ENCODE data around the gene NDUFB4. TPM values are rescaled to one million over a fixed set of nuclear protein-coding genes. Genes with fewer than 3 reads are reported as not detected.
"Not testable (repeated sequence)": the region's sequence is repeated elsewhere in the genome, so short reads cannot be mapped to it uniquely, and the experiment has no call there.

NDUFB4 gene
- polyA plus RNA-seq, 2 donors = 182 to 207 TPM

DNA sequence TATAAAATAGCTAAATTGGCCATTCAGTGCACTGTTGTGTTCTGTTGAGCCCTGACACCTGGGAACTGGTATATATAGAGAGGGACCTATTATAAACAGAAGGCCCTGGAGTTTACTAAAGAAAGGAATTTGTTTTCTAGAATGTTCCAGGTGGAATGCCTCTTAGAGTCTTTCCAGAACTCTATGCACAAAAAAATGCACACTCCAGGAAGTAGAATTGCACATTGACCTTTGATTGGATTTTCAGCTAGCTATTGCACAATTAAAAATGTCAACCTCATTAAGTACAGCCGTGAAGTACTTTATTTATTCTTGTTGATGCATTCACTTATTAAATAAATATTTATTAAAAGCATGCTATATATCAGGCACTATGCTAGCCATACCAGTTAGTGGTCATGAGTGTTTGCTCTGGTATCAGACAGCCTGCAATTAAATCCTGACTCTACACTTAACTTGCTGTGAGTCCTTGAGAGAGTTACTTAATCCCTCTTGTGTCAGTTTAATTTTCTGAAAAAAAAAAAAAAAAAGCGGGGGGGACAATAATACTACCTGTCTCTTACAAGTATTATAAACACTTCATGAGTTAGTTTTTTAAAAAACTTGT, 40.8 kb downstream of the NDUFB4 start:
- H3K4me1 ChIP-seq (ENCODE audit: control insufficient read depth in 2 of 2, insufficient read depth in 2 of 2, low read length in 1 of 2) = no peaks in the 10 kb centered on the region
- H3K9me3 ChIP-seq (ENCODE audit: control insufficient read depth in 2 of 2, insufficient read depth in 1 of 2, low read depth in 1 of 2, low read length in 1 of 2) = no peaks in the 10 kb centered on the region
- no peaks in the 10 kb centered on the region for H3K27me3 ChIP-seq (ENCODE audit: control insufficient read depth in 1 of 2, insufficient read depth in 2 of 2, low read length in 2 of 2)
- no peak overlapping the region for H3K4me3 ChIP-seq (ENCODE audit: low read depth in 1 of 2, low read length in 2 of 2)
- 60 to 68% methylated on average over 2 of the region's 2 CpGs for WGBS, 2 donors
- no peak overlapping the region for H3K27ac ChIP-seq (ENCODE audit: low read depth in 2 of 2, low read length in 1 of 2)
- no peaks in the 10 kb centered on the region for H3K36me3 ChIP-seq (ENCODE audit: control insufficient read depth in 2 of 2, insufficient read depth in 2 of 2, low read length in 1 of 2)

DNA sequence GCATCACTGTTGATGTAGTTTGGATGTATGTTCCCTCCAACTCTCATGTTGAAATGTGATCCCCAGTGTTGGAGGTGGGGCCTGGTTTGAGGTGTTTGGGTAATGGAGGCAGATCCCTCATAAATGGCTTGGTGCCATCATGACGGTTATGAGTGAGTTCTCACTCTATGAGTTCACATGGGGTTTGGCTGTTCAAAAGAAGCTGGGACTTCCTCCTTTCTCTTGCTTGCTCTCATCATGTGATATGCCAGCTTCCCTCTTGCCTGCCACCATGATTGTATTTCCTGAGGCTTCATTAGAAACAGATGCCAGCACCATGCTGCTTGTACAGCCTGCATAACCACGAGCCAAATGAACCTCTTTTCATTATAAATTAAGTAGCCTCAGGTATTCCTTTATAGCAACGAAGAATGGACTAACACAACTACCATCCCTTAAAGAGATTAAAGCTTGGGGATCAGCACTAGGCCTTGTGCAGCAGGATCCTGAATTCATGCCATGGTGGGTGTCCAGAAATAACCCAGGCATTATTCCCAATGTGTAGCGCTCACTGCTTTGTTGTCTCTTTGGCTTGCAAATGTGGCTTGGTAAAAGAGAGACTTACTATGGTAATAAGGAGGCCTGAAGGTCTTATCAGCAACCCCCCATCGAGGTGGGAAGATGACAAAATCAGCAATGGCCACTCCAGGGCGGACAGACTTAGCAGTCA, 41.9 kb downstream of the NDUFB4 start:
- Histone ChIP-seq H3K36me3 (ENCODE audit: control insufficient read depth in 2 of 2, insufficient read depth in 2 of 2, low read length in 1 of 2) (no peaks in the 10 kb centered on the region), H3K4me3 (ENCODE audit: low read depth in 1 of 2, low read length in 2 of 2) (no peak overlapping the region), H3K27ac (ENCODE audit: low read depth in 2 of 2, low read length in 1 of 2) (no peak overlapping the region), H3K4me1 (ENCODE audit: control insufficient read depth in 2 of 2, insufficient read depth in 2 of 2, low read length in 1 of 2) (no peaks in the 10 kb centered on the region), H3K27me3 (ENCODE audit: control insufficient read depth in 1 of 2, insufficient read depth in 2 of 2, low read length in 2 of 2) (no peaks in the 10 kb centered on the region), H3K9me3 (ENCODE audit: control insufficient read depth in 2 of 2, insufficient read depth in 1 of 2, low read depth in 1 of 2, low read length in 1 of 2) (no peaks in the 10 kb centered on the region)
- WGBS, 2 donors = 76 to 78% methylated on average over 6 of the region's 6 CpGs

DNA sequence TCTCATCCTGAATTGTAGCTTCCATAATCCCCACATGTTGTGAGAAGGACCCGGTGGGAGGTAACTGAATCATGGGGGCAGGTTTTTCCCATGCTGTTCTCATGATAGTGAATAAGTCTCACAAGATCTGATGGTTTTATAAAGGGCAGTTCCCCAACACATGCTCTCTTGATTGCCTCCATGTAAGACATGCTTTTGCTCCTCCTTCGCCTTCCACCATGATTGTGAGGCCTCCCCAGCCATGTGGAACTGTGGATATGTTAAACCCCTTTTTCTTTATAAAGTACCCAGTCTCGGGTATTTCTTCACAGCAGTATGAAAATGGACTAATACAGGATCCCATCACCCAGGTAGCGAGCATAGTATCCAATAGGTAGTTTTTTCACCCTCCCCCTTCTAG, 42.7 kb downstream of the NDUFB4 start:
- not testable (repeated sequence) for H3K27me3 ChIP-seq (ENCODE audit: control insufficient read depth in 1 of 2, insufficient read depth in 2 of 2, low read length in 2 of 2); H3K36me3 ChIP-seq (ENCODE audit: control insufficient read depth in 2 of 2, insufficient read depth in 2 of 2, low read length in 1 of 2); H3K4me1 ChIP-seq (ENCODE audit: control insufficient read depth in 2 of 2, insufficient read depth in 2 of 2, low read length in 1 of 2); H3K27ac ChIP-seq (ENCODE audit: low read depth in 2 of 2, low read length in 1 of 2); H3K9me3 ChIP-seq (ENCODE audit: control insufficient read depth in 2 of 2, insufficient read depth in 1 of 2, low read depth in 1 of 2, low read length in 1 of 2); H3K4me3 ChIP-seq (ENCODE audit: low read depth in 1 of 2, low read length in 2 of 2)
- WGBS, 2 donors = 90 to 92% methylated on average over 4 of the region's 4 CpGs

DNA sequence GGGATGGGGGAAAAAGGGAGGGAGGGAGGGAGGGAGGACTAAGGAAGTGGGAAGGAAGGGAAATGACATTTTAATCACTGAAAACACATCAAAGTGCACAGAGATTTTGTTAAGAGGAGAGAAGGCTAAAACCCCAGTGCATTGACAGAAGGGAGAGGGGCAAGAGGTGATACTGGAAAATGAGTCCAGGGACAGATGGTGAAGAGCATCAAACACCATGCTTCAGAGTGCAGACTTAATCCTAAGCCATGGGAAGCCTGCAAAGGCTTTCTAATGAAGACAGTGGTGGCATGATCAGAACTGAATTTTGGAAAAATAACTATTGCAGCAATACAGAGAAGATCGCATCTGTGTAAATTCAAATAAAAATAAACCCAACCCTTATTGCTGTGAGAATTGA, 44.1 kb downstream of the NDUFB4 start:
- H3K4me3 ChIP-seq (ENCODE audit: low read depth in 1 of 2, low read length in 2 of 2) = no peak overlapping the region
- 88 to 93% methylated on average over 1 of the region's 1 CpG for WGBS, 2 donors

DNA sequence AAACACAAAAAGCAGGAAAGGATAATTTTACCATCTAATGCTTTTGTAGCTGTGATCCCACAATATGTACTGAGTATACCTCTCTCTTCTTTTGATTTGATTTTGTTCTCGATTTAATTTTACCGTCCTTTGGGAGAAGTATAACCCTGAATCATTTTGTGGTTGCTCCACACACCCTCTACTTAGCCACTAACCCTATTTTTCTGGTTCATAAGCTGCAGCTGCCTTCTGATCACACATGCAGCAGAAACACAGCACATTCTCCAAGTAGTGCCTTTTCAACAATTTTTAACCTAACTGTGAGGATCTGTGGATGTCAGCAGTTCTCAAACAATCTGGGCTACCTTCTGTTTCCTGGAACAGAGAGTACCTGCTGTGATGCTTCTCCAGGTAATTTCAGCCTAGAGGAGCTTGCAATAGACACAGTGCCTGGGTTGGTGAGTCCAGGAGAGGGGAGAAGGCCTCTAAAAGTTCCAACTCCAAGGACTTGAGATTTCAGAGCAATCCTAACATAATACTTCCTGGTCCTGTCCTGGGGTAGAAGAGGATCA, 45.6 kb downstream of the NDUFB4 start:
- Histone ChIP-seq H3K4me3 (ENCODE audit: low read depth in 1 of 2, low read length in 2 of 2) (no peak overlapping the region), H3K27me3 (ENCODE audit: control insufficient read depth in 1 of 2, insufficient read depth in 2 of 2, low read length in 2 of 2) (no peaks in the 10 kb centered on the region), H3K36me3 (ENCODE audit: control insufficient read depth in 2 of 2, insufficient read depth in 2 of 2, low read length in 1 of 2) (no peaks in the 10 kb centered on the region), H3K4me1 (ENCODE audit: control insufficient read depth in 2 of 2, insufficient read depth in 2 of 2, low read length in 1 of 2) (no peaks in the 10 kb centered on the region), H3K9me3 (ENCODE audit: control insufficient read depth in 2 of 2, insufficient read depth in 1 of 2, low read depth in 1 of 2, low read length in 1 of 2) (no peaks in the 10 kb centered on the region), H3K27ac (ENCODE audit: low read depth in 2 of 2, low read length in 1 of 2) (no peak overlapping the region)
- 95 to 100% methylated on average over 2 of the region's 2 CpGs for WGBS, 2 donors

More for the DNA sequence above, 44.1 kb downstream of the NDUFB4 start:
- H3K27me3 ChIP-seq (ENCODE audit: control insufficient read depth in 1 of 2, insufficient read depth in 2 of 2, low read length in 2 of 2) = no peaks in the 10 kb centered on the region
- no peak overlapping the region for H3K27ac ChIP-seq (ENCODE audit: low read depth in 2 of 2, low read length in 1 of 2)
- no peaks in the 10 kb centered on the region for H3K9me3 ChIP-seq (ENCODE audit: control insufficient read depth in 2 of 2, insufficient read depth in 1 of 2, low read depth in 1 of 2, low read length in 1 of 2)
- no peaks in the 10 kb centered on the region for H3K4me1 ChIP-seq (ENCODE audit: control insufficient read depth in 2 of 2, insufficient read depth in 2 of 2, low read length in 1 of 2)
- H3K36me3 ChIP-seq (ENCODE audit: control insufficient read depth in 2 of 2, insufficient read depth in 2 of 2, low read length in 1 of 2) = no peaks in the 10 kb centered on the region

DNA sequence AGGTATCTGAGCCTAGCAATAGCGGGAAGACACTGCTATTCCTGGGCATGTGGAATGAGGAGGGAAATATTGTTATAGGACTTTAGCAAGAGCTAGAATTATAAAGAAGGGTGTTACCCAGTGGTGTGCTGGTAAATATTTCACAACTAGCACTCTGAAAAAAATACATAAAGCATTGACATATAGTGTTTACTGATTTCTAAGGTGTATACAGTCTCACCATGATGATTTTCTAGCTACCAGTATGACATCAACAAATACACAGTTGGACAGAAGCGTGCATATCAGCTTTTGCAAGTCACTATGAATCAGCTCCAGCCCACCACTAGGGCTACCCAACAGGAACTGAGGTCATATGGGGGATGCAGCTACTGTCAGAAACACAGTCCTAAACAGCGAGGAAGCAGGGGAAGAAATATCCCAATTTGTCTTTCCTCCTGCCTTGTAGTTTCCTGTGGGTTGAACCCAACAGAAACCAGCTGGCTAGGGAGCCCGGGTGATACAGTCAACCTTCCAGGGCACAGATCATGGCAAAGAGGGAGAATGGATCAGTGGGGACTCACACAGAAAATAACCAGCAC, 46.3 kb downstream of the NDUFB4 start:
- Histone ChIP-seq H3K4me1 (ENCODE audit: control insufficient read depth in 2 of 2, insufficient read depth in 2 of 2, low read length in 1 of 2) (no peaks in the 10 kb centered on the region), H3K27ac (ENCODE audit: low read depth in 2 of 2, low read length in 1 of 2) (no peak overlapping the region), H3K9me3 (ENCODE audit: control insufficient read depth in 2 of 2, insufficient read depth in 1 of 2, low read depth in 1 of 2, low read length in 1 of 2) (no peaks in the 10 kb centered on the region), H3K27me3 (ENCODE audit: control insufficient read depth in 1 of 2, insufficient read depth in 2 of 2, low read length in 2 of 2) (no peaks in the 10 kb centered on the region), H3K4me3 (ENCODE audit: low read depth in 1 of 2, low read length in 2 of 2) (no peak overlapping the region), H3K36me3 (ENCODE audit: control insufficient read depth in 2 of 2, insufficient read depth in 2 of 2, low read length in 1 of 2) (no peaks in the 10 kb centered on the region)
- 70 to 71% methylated on average over 4 of the region's 4 CpGs for WGBS, 2 donors

DNA sequence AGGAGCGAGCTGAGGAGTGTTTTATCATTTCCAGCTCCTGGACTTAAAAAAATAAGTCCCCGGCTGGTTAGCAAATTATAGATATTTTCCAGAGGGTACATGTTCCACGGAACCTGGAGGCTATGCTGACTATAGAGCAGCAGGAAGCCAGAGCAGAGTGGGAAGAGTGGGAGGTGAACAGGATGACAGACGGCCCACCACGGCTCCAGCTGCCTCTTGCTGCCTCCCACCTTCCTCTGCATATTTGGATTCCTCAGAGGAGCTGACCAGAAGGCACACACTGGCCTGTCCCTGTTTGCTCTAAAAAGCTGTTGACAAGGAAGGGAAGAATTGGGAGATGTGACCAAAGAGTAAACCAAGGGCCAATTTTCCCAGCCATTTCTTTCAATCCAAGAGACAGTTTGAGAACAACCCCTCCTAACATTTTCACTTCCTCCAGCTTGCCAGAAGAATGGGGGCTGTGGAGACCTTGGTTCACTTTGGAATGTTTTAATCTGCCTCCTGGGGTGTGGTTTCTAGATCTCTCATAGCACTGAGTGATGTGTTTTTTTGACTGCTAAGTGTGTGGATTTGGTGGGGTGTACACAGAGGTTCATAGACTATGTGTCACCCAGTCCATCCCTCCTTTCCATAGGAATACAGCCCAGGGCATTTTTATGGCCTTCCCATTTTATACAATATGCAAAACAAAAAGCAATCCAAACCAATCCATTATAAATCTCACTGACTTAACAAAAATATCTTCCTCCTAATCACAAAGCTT, 49.1 kb downstream of the NDUFB4 start:
- H3K4me1 ChIP-seq (ENCODE audit: control insufficient read depth in 2 of 2, insufficient read depth in 2 of 2, low read length in 1 of 2) = no peaks in the 10 kb centered on the region
- H3K27ac ChIP-seq (ENCODE audit: low read depth in 2 of 2, low read length in 1 of 2) = no peak overlapping the region
- WGBS, 2 donors = 57 to 70% methylated on average over 5 of the region's 5 CpGs

DNA sequence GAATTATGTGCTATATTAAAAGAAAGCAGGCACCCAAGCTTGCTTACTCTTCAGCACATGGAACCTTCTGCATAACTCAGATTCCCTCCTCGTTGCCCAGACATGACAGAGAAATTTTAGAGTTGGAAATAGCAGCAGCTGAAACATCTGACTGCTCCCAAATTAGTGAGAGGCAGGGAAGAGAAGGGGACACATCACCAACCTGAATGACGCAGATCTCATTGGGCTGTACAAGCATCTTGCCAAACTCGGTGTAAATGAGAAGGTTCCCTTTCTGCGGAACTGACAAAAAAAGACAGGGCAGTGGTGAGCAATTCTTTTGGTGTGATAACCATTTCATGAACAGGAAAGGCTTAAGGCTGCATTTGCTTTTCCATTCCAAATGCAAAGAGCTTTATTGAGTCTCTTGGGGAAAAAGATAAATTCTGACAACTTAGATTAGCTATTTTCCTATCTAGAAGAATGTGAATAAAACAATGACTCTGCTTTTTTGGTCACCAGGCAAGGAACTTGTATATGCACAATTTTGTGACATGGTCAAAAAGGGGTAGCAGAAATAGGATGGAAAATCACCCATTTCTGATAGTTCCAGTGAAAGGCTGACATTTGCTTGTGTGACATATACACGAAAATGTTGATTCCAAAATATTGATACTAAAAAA, 50.8 kb downstream of the NDUFB4 start:
- H3K9me3 ChIP-seq (ENCODE audit: control insufficient read depth in 2 of 2, insufficient read depth in 1 of 2, low read depth in 1 of 2, low read length in 1 of 2) = no peaks in the 10 kb centered on the region
- no peaks in the 10 kb centered on the region for H3K27me3 ChIP-seq (ENCODE audit: control insufficient read depth in 1 of 2, insufficient read depth in 2 of 2, low read length in 2 of 2)
- H3K27ac ChIP-seq (ENCODE audit: low read depth in 2 of 2, low read length in 1 of 2) = no peak overlapping the region
- no peaks in the 10 kb centered on the region for H3K36me3 ChIP-seq (ENCODE audit: control insufficient read depth in 2 of 2, insufficient read depth in 2 of 2, low read length in 1 of 2)
- no peaks in the 10 kb centered on the region for H3K4me1 ChIP-seq (ENCODE audit: control insufficient read depth in 2 of 2, insufficient read depth in 2 of 2, low read length in 1 of 2)
- 80% methylated on average over 5 of the region's 5 CpGs for WGBS, 2 donors
- H3K4me3 ChIP-seq (ENCODE audit: low read depth in 1 of 2, low read length in 2 of 2) = no peak overlapping the region

More for the DNA sequence above, 49.1 kb downstream of the NDUFB4 start:
- no peak overlapping the region for H3K4me3 ChIP-seq (ENCODE audit: low read depth in 1 of 2, low read length in 2 of 2)
- H3K9me3 ChIP-seq (ENCODE audit: control insufficient read depth in 2 of 2, insufficient read depth in 1 of 2, low read depth in 1 of 2, low read length in 1 of 2) = no peaks in the 10 kb centered on the region
- no peaks in the 10 kb centered on the region for H3K27me3 ChIP-seq (ENCODE audit: control insufficient read depth in 1 of 2, insufficient read depth in 2 of 2, low read length in 2 of 2)
- no peaks in the 10 kb centered on the region for H3K36me3 ChIP-seq (ENCODE audit: control insufficient read depth in 2 of 2, insufficient read depth in 2 of 2, low read length in 1 of 2)

DNA sequence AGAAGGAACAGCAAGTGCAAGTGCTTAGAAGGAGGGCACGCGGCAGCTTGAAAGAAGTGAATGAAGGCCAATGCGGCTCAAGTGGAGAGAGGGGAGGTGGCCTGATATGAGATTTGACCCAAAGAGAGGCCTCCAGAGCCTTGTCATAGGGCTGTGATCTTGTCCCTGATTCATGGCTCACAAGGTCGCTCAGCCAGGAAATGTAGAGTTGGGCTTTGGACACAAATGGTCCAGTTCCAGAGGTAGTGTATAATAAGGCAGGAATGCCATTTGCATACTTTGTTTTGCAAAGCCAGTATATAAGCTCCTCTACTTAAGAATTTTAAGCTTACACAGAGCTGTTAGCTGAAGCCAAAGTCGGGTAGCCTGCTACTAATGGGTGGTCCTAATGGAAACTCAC, 52.2 kb downstream of the NDUFB4 start:
- H3K9me3 ChIP-seq (ENCODE audit: control insufficient read depth in 2 of 2, insufficient read depth in 1 of 2, low read depth in 1 of 2, low read length in 1 of 2) = no peaks in the 10 kb centered on the region
- no peaks in the 10 kb centered on the region for H3K4me1 ChIP-seq (ENCODE audit: control insufficient read depth in 2 of 2, insufficient read depth in 2 of 2, low read length in 1 of 2)
- no peaks in the 10 kb centered on the region for H3K27me3 ChIP-seq (ENCODE audit: control insufficient read depth in 1 of 2, insufficient read depth in 2 of 2, low read length in 2 of 2)
- 87 to 90% methylated on average over 5 of the region's 5 CpGs for WGBS, 2 donors
- H3K4me3 ChIP-seq (ENCODE audit: low read depth in 1 of 2, low read length in 2 of 2) = no peak overlapping the region
- no peaks in the 10 kb centered on the region for H3K36me3 ChIP-seq (ENCODE audit: control insufficient read depth in 2 of 2, insufficient read depth in 2 of 2, low read length in 1 of 2)
- H3K27ac ChIP-seq (ENCODE audit: low read depth in 2 of 2, low read length in 1 of 2) = no peak overlapping the region

Measured in esophagus (tissue), 2 donors.